HG03159 (cell line): ENCODE data around the gene MSL1.

Source experiments
- ATAC-seq: cut with Tn5 transposase; IDR thresholded peaks from one replicate; pipeline ENCODE4 v1.9.1; 2021; ENCODE audit warnings: mild to moderate bottlenecking, moderate library complexity; ENCODE audit not compliant: unreplicated experiment

Gene MSL1

DNA sequence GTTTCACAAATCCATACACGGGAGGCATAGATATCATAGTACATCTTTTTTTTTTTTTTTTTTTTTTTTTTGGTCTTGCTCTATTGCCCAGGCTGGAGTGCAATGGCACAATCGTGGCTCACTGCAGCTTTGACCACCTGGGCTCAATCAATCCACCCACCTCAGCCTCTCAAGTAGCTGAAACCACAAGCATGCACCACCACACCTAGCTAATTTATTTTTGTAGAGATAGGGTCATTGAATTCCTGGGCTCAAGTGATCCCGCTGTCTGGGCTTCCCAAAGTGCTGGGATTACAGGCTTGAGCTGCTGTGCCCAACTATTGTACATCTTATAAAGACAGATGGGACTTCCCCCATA lies 52.0 kb downstream of the MSL1 start:
- ATAC-seq: no peak

DNA sequence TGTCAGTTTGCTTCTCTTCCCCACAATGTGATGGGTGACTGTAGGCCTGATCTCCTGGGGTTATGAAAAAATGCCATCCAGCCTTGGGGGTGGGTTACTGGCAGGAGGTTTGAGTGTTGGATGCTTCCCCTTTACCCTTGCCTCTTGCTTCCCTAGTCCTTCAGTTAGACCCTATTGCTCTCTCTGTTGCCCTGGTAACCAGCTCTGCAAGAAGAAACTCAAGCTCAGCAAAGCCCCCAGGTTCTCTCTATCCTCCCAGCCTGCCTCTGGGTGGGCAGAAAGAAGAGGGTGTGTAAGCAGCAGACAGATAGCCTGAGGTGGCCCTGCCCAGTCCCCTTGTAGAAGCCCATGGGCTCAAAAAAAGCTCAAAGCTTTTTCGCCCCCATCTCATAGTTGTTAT lies 52.7 kb downstream of the MSL1 start:
- no peak for ATAC-seq

DNA sequence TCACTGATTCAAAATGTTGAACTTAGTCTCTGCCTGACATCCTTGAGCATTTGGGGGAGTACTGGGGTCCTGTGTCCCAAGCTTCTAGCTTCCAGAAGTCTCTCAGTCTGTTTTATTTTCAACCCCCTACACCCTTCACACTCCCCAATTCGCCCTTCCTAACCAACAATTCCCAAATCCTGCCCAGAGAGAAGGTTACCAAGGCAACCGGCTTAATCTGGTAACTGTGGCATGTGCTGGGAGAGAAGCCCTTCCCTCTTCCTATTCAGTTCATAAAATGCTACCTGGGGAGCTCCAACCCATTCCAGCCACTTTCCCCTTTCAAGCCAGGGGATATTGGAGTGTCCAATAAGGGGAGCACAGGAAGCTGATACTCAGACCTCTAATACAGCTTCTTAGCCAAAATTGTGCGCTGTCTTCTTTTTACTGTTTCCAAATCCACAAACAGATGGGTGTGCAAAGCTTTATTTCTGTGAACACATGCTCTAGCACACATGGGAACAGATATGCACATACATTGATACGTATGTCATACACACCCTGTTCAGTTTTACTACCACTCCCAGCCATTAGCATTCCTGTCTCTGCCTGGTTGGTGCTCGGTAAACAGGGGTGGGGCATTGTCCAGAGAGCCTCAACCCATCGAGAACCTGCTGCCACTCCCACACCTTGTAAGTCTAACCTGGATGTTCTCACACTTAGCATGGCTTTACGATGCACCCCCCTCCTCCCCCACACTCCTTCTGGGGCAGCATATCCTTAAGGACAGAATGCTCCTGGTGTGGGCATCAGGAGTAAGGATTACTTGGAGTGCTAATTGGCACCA lies 54.4 kb downstream of the MSL1 start:
- ATAC-seq: no peak

GRCh38 chr17:40176754-40177110 lies 55.0 kb downstream of the MSL1 start:
- no peak for ATAC-seq

DNA sequence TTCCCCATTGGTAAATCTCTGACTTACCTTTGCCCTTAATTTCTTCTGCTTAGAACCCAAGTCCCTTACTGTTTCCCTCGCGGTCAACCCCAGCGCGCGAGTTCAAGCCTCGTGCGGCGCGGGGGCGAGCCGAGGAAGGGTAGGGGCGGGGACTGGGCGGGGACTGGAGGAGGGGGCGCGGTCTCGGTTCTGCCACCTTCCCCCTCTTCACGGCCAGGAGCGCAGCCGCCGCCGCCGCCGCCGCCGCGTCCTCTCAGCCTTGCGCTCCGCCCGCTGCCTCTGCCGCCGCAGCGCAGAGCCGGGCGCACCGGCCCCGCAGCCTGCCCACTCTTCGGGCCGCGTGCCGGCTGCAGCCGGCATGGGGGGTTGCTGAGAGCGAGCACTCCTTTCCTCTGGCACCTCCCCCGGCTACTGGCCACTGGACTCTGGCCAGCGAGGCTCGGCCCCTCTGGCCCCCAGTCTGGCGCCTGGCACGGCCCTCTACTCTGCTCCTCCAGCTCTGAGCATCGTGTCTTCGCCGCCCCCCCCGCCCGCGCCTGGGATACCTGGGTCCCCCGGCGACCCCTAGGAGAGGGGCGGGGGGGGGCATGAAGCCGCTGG lies 55.6 kb downstream of the MSL1 start, which contains the start of gene RAPGEFL1:
Gene RAPGEFL1, plus strand, starts transcription at position 196 of the 600 bp plus-strand sequence. Its CDS starts 392 bp downstream, at position 588.
- ATAC-seq: peak; percentile 65

GRCh38 chr17:40178021-40178601 lies 56.3 kb downstream of the MSL1 start:
- no peak for ATAC-seq

DNA sequence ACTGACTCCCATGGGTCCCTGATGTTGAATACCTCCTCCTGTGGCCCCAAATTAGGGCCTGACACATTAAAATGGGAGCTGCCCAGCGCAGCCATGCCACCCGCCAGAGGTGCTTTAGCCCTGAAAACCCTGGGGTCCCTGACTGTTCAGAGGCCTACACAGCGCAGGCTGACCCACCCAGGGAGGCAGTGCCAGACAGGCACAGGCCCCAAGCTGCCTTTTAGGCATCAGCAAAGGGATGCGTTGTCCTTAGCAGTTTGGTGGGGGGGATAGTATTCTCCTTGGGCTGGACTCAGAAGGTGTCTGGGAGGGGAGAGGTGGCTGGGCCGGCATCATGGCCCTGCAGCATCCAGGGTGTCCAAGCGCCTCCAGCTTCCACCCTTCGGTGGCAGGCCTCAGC lies 56.9 kb downstream of the MSL1 start:
- ATAC-seq: no peak

DNA sequence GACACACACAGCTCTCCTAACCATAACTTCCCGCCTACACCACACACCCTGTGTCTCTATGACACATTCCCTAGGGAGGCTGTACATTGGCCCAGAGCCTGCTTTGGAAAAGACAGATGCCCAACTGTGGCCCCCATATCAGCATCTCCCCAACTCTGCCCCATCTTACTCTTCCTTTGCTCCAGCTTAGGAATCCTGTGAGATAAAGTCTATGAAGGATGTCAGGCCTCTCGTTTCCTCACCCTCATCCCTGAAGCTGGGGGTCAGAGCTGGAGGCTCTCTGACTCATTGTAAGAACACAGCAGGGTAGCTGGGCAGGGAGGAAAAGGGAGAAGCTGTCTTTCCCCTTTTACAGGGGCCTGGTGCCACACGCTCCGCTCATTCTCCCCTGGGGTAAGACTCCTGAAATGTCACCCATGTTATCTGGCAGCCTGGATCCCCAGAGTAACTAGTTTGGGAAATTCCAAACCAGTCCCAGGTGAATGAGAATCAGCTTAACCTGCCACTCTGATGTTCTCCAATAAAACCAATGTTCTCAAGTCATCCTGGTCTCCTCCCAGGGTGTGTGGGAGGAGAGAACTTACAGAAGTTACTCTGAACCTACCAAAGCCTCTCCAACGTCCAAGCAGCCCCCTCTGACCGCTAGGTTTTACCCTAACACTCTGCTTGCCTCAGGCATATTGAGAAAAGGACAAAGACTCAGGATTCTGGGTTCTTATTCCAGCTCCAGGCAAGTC lies 58.3 kb downstream of the MSL1 start:
- ATAC-seq: no peak

DNA sequence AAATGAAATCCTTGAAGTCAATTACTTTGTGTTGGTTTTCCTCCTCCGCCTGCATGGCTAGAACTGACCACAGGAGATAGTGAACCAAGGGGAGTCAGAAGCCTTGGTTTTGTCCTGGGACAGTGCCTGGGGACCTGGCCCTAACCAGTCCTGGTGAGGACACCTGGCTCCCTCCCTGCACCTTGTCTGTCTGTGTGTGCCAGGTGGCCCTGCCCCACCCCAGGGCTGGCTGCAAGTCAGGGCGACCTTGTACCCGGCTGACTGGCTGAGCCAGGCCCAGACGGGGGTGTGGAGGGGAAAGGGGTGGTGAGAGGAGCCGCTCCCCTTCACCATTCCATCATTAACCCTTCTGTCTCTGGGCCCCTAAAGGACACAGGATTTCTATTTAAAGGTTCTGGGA lies 58.9 kb downstream of the MSL1 start:
- no peak for ATAC-seq

- ATAC-seq: no peak
Measured at GRCh38 chr17:40181205-40181604, 59.4 kb downstream of the MSL1 start.

DNA sequence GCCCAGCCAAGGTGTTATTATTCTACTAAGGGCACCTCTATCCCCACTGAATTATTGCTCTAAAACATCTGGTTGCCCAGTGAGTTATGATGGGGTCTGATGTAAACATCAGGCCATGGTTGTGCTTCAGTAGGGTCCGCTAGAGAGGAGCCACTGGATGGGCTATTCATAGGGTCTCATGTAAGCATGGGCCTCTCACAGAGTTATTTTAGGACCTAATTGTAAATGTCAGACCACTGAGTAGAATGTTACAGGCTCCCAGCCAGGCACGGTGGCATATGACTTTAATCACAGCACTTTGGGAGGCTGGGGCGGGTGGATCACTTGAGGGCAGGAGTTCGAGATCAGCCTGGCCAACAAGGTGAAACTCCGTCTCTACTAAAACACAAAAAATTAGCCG lies 60.8 kb downstream of the MSL1 start:
- no peak for ATAC-seq
